Sigmoid colon (tissue), 4 donors: ENCODE results near the gene SUPT5H.

ENCODE experiments used
- EP300 ChIP-seq, 4 donors: sonication (generic); formaldehyde crosslinking; IDR thresholded peaks; one replicate each; pipeline ENCODE4 v1.6.1; 2017; ENCODE audit warnings: antibody characterized with exemption in 4 of 4
- POLR2A ChIP-seq, 2 donors: fragments of 450-650 bp; IDR thresholded peaks; one replicate each; pipeline ENCODE4 v1.6.1; 2016; ENCODE audit warnings: antibody characterized with exemption in 2 of 2, mild to moderate bottlenecking in 2 of 2, moderate library complexity in 2 of 2
- POLR2AphosphoS5 ChIP-seq, 4 donors: sonication (generic); formaldehyde crosslinking; IDR thresholded peaks; one replicate each; pipeline ENCODE4 v1.6.1; 2017; ENCODE audit warnings: antibody characterized with exemption in 4 of 4
- TF ChIP-seq, protein P1 (sequence below), 4 experiments: fragments of 450-650 bp in 3 of 4; fragments of 200-600 bp in 1 of 4; IDR thresholded peaks; one replicate each; pipeline ENCODE4 v1.5.1; 2016 to 2019; ENCODE audit warnings: antibody characterized with exemption in 4 of 4, mild to moderate bottlenecking in 3 of 4, moderate library complexity in 2 of 4

DNA sequence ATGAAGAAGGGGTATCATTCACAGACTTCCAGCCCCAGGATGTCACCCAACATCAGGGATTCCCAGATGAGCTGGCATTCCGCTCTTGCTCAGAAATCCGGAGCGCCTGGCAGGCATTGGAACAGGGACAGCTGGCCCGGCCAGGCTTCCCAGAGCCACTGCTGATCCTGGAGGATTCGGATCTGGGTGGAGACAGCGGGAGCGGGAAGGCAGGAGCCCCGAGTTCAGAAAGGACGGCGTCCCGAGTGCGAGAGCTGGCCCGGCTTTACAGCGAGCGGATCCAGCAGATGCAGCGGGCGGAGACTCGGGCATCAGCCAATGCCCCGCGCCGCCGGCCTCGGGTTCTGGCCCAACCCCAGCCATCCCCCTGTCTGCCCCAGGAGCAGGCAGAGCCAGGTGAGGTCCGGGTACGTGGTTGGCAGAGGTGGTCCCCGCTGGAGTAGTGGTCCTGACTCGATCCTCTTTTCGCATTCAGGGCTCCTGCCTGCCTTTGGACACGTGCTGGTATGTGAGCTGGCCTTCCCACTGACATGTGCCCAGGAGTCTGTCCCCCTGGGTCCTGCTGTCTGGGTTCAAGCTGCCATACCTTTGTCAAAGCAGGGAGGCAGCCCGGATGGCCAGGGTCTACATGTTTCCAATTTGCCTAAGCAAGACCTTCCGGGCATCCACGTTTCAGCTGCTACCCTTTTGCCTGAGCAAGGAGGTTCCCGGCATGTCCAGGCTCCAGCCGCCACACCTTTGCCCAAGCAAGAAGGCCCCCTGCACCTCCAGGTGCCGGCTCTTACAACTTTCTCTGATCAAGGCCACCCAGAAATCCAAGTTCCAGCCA is 21.9 kb upstream of the SUPT5H start:
- TF ChIP-seq, protein P1, sequence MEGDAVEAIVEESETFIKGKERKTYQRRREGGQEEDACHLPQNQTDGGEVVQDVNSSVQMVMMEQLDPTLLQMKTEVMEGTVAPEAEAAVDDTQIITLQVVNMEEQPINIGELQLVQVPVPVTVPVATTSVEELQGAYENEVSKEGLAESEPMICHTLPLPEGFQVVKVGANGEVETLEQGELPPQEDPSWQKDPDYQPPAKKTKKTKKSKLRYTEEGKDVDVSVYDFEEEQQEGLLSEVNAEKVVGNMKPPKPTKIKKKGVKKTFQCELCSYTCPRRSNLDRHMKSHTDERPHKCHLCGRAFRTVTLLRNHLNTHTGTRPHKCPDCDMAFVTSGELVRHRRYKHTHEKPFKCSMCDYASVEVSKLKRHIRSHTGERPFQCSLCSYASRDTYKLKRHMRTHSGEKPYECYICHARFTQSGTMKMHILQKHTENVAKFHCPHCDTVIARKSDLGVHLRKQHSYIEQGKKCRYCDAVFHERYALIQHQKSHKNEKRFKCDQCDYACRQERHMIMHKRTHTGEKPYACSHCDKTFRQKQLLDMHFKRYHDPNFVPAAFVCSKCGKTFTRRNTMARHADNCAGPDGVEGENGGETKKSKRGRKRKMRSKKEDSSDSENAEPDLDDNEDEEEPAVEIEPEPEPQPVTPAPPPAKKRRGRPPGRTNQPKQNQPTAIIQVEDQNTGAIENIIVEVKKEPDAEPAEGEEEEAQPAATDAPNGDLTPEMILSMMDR (IDR thresholded peaks at IDR 0.05), result no peak
- TF ChIP-seq POLR2A (IDR thresholded peaks at IDR 0.05) (no peak), POLR2AphosphoS5 (IDR thresholded peaks at IDR 0.05) (no peak), EP300 (IDR thresholded peaks at IDR 0.05) (no peak)
